AG09319 (cell line): ENCODE measurements around the gene CCDC12.

Experiments
- DNase-seq: peaks from one replicate; pipeline ENCODE4 v3.0.0-alpha.2; 2010; ENCODE audit warnings: low read depth; ENCODE audit errors: extremely low read depth
- CTCF ChIP-seq: IDR thresholded peaks from 2 replicates; pipeline ENCODE4 v1.5.1; 2011; ENCODE audit warnings: low read depth, mild to moderate bottlenecking, inconsistent platforms, low read length, moderate library complexity

Gene CCDC12

GRCh38 chr3:46890132-46890531 lies 86.4 kb downstream of the CCDC12 start:
- no peak for DNase-seq

GRCh38 chr3:46889381-46890110 lies 87.0 kb downstream of the CCDC12 start:
- TF ChIP-seq CTCF, result no peak
- DNase-seq, result no peak

More at GRCh38 chr3:46890132-46890531, 86.4 kb downstream of the CCDC12 start:
- TF ChIP-seq CTCF, result no peak

- no peak for TF ChIP-seq CTCF
- DNase-seq, result no peak
Measured at GRCh38 chr3:46888705-46889104, 87.8 kb downstream of the CCDC12 start.

GRCh38 chr3:46887980-46888494 lies 88.5 kb downstream of the CCDC12 start:
- DNase-seq, result no peak
- no peak for TF ChIP-seq CTCF

GRCh38 chr3:46885612-46886011 lies 90.9 kb downstream of the CCDC12 start:
- TF ChIP-seq CTCF, result no peak
- DNase-seq, result no peak

- TF ChIP-seq CTCF, result no peak
- DNase-seq, result no peak
Measured at GRCh38 chr3:46884929-46885328, 91.6 kb downstream of the CCDC12 start.

GRCh38 chr3:46884427-46884826 lies 92.1 kb downstream of the CCDC12 start:
- no peak for TF ChIP-seq CTCF
- no peak for DNase-seq
